Peyer's patch (tissue), 4 donors: Measurements from ENCODE around the gene VTI1A. TPM values are rescaled to one million over a fixed set of nuclear protein-coding genes. Genes with fewer than 3 reads are reported as not detected.

Experiments
- DNase-seq, 3 donors: peaks; one replicate each; pipeline ENCODE4 v3.0.0-alpha.2; 2017 to 2019
- H3K27ac ChIP-seq, 4 donors: fragments of 200-600 bp; sonication (generic); one replicate each; pipeline ENCODE4 v1.5.1; 2016 to 2019
- H3K27me3 ChIP-seq, 2 donors: fragments of 200-600 bp; sonication (generic); one replicate each; pipeline ENCODE4 v1.5.1; 2019
- H3K36me3 ChIP-seq, 3 donors: fragments of 200-600 bp; sonication (generic); one replicate each; pipeline ENCODE4 v1.5.1; 2016 to 2019
- H3K4me1 ChIP-seq, 4 donors: fragments of 200-600 bp; sonication (generic); one replicate each; pipeline ENCODE4 v1.5.1; 2016 to 2019
- H3K4me3 ChIP-seq, 4 donors: fragments of 200-600 bp; sonication (generic); 1 replicate in 3 of 4; 2 replicates in 1 of 4; pipeline ENCODE4 v1.5.1; 2016 to 2019; ENCODE audit warnings: mild to moderate bottlenecking in 1 of 4
- H3K9me3 ChIP-seq, 4 donors: fragments of 200-600 bp; sonication (generic); one replicate each; pipeline ENCODE4 v1.5.1; 2016 to 2019; ENCODE audit warnings: mild to moderate bottlenecking in 1 of 4
- CTCF ChIP-seq, 6 experiments: fragments of 450-650 bp in 4 of 6; fragments of 200-600 bp in 2 of 6; sonication (generic) in 1 of 6; IDR thresholded peaks; one replicate each; pipeline ENCODE4 v1.5.1; 2017 to 2019; ENCODE audit warnings: antibody characterized with exemption in 6 of 6, mild to moderate bottlenecking in 3 of 6, moderate library complexity in 1 of 6
- POLR2A ChIP-seq, 2 donors: fragments of 450-650 bp; IDR thresholded peaks; one replicate each; pipeline ENCODE4 v1.5.1; 2017; ENCODE audit warnings: antibody characterized with exemption in 2 of 2, mild to moderate bottlenecking in 2 of 2, moderate library complexity in 2 of 2
- total RNA-seq, 4 donors: library from RNA; depleted of rRNA; stranded (reverse); fragments of >200 nt; gene quantifications; one replicate each; pipeline ENCODE4 v1.1.0, GENCODE V29; 2016

The VTI1A gene
- total RNA-seq, 4 donors from 2014 or later, result 97.2 to 710 (median 170) TPM

DNA sequence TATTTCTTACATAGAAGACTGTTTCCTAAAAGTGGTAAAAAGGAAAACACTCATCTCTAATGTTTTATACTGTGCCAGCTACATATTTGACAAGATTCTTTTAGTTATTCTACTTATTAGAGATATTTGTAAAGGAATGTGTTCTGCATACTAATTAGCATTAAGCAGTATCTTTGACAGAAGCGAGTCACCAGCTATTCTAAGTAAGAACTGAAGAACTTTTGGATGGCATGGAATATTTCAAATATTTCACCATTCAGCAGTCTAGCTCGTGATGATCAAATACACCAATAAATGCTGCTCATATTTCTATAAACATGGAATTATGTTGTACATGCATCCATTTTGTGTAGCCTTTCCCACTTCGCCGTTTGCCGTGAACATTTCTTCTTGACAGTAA is 261.4 kb downstream of the VTI1A start:
- no peaks in the 10 kb centered on the region for H3K4me1 ChIP-seq
- H3K4me3 ChIP-seq, result no peak overlapping the region
- DNase-seq, result no peak
- no peak overlapping the region for H3K27ac ChIP-seq
- TF ChIP-seq POLR2A (IDR thresholded peaks at IDR 0.05), result no peak
- no peak for TF ChIP-seq CTCF (IDR thresholded peaks at IDR 0.05)
- H3K36me3 ChIP-seq, result no peaks in the 10 kb centered on the region
- H3K27me3 ChIP-seq, result no peaks in the 10 kb centered on the region
- H3K9me3 ChIP-seq, result no peaks in the 10 kb centered on the region

- H3K9me3 ChIP-seq, result no peaks in the 10 kb centered on the region
- H3K27me3 ChIP-seq, result no peaks in the 10 kb centered on the region
- H3K4me3 ChIP-seq, result no peak overlapping the region
- no peaks in the 10 kb centered on the region for H3K36me3 ChIP-seq
- no peak overlapping the region for H3K27ac ChIP-seq
- H3K4me1 ChIP-seq, result peaks cover 0 to 5% (median 0%) of the 10 kb centered on the region in 4 donors
- TF ChIP-seq POLR2A (IDR thresholded peaks at IDR 0.05) (no peak), CTCF (IDR thresholded peaks at IDR 0.05) (no peak)
- no peak for DNase-seq
Measured at GRCh38 chr10:112710528-112710927, 263.5 kb downstream of the VTI1A start.

GRCh38 chr10:112711366-112711765 is 264.4 kb downstream of the VTI1A start:
- Histone ChIP-seq H3K27ac (no peak overlapping the region), H3K27me3 (no peaks in the 10 kb centered on the region), H3K4me1 (peaks cover 0 to 10% (median 0%) of the 10 kb centered on the region in 4 donors), H3K36me3 (no peaks in the 10 kb centered on the region), H3K4me3 (no peak overlapping the region), H3K9me3 (no peaks in the 10 kb centered on the region)
- DNase-seq, result no peak
- TF ChIP-seq CTCF (IDR thresholded peaks at IDR 0.05), result no peak
- TF ChIP-seq POLR2A (IDR thresholded peaks at IDR 0.05), result no peak

DNA sequence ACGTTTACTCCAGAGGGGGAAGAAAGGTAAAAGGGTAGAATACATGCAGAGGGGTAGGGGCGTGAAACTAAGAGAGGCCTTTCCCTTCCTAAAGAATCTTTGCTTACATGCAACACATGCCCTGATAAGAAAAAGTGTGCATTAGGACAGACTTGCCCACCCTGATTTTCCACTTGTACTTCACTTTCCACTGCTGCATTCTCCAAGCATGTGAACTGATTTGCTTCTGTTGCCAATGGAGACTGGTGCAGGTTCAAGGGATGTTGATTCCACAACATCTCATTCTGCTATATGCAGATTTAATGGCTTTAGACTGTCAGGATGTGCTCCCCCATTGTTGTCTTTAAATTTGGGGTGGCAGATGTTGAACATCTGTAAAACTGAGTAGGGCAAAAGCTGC is 265.5 kb downstream of the VTI1A start:
- H3K36me3 ChIP-seq, result no peaks in the 10 kb centered on the region
- H3K27me3 ChIP-seq, result no peaks in the 10 kb centered on the region
- no peaks in the 10 kb centered on the region for H3K9me3 ChIP-seq
- H3K4me1 ChIP-seq, result peaks cover 0 to 20% (median 0%) of the 10 kb centered on the region in 4 donors
- H3K27ac ChIP-seq, result no peak overlapping the region
- H3K4me3 ChIP-seq, result no peak overlapping the region
- TF ChIP-seq CTCF (IDR thresholded peaks at IDR 0.05), result no peak
- TF ChIP-seq POLR2A (IDR thresholded peaks at IDR 0.05), result no peak
- DNase-seq, result no peak

DNA sequence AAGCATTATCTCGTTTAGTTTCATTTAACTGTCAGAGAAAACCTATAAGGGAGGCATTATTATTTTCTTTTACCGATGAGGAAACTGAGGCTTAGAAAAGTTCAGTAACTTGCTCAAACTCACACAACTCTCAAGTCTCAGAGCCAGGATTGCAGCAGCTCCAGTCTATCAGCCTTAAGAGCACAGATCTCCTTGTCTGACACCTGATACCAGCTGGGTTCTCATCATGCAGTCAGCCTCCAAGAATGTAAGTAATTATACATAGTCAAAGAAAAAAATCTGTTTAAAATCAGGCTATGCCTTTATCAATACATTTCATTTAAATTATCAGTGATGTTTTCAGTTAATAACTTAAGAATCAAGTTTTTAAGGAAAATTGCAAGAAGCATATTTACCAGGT is 266.4 kb downstream of the VTI1A start:
- DNase-seq, result no peak
- Histone ChIP-seq H3K4me1 (peaks cover 0 to 20% (median 0%) of the 10 kb centered on the region in 4 donors), H3K9me3 (no peaks in the 10 kb centered on the region), H3K27me3 (no peaks in the 10 kb centered on the region), H3K4me3 (no peak overlapping the region), H3K36me3 (no peaks in the 10 kb centered on the region), H3K27ac (no peak overlapping the region)
- TF ChIP-seq POLR2A (IDR thresholded peaks at IDR 0.05) (no peak), CTCF (IDR thresholded peaks at IDR 0.05) (no peak)

DNA sequence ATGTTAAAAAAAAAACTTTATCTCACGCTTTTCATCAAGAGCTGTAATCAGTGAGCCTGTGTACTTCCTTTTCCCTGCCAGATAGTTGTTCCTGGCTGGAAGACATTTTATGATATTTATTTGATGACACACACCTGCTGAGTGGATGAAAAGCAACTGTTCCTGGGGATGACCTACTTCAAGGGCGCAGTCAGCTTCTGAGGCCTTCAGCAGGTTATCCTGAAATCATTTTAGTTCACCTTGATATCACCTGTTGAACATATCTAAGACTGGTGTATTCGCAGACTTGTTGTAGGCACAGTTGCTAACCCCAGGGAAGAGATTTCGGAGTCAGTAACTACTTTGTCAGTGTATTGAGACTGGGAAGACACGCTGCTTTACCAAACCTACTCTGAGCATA is 268.6 kb downstream of the VTI1A start:
- no peaks in the 10 kb centered on the region for H3K36me3 ChIP-seq
- no peak overlapping the region for H3K4me3 ChIP-seq
- H3K27ac ChIP-seq, result peak overlapping the region in 2 of 4 donors; percentile 27 to 43
- peak in 1 of 3 donors; percentile 52 for DNase-seq
- TF ChIP-seq POLR2A (IDR thresholded peaks at IDR 0.05) (no peak), CTCF (IDR thresholded peaks at IDR 0.05) (peak in 1 of 6 experiments; percentile 4)
- H3K9me3 ChIP-seq, result no peaks in the 10 kb centered on the region
- peaks cover 0 to 20% (median 0%) of the 10 kb centered on the region in 4 donors for H3K4me1 ChIP-seq
- no peaks in the 10 kb centered on the region for H3K27me3 ChIP-seq
